Liver (tissue), 3 donors: Measurements from ENCODE around the gene MYOF.

ENCODE experiments used
- CTCF ChIP-seq: fragments of 150-350 bp; IDR thresholded peaks from 2 replicates; pipeline ENCODE4 v1.5.1; 2017; ENCODE audit warnings: improper control_type of control experiment, low read depth, low read length; ENCODE audit not compliant: missing input control
- FOXA1 ChIP-seq: IDR thresholded peaks from 2 replicates; pipeline ENCODE4 v1.6.1; 2016; ENCODE audit warnings: antibody characterized with exemption
- HNF4A ChIP-seq, 2 donors: conservative IDR thresholded peaks; 2 replicates each; pipeline ENCODE4 v1.6.1; 2016; ENCODE audit warnings: antibody characterized with exemption in 2 of 2, mild to moderate bottlenecking in 2 of 2
- MAX ChIP-seq: IDR thresholded peaks from 2 replicates; pipeline ENCODE4 v1.6.1; 2016; ENCODE audit warnings: antibody characterized with exemption
- RXRA ChIP-seq, 2 donors: IDR thresholded peaks; 2 replicates each; pipeline ENCODE4 v1.6.1; 2017 to 2018; ENCODE audit warnings: antibody characterized with exemption in 2 of 2, mild to moderate bottlenecking in 1 of 2
- TAF1 ChIP-seq: conservative IDR thresholded peaks from 2 replicates; pipeline ENCODE4 v1.6.1; 2016; ENCODE audit warnings: antibody characterized with exemption, mild to moderate bottlenecking
- TF ChIP-seq, protein P1 (sequence below): IDR thresholded peaks from 2 replicates; pipeline ENCODE4 v1.6.1; 2016; ENCODE audit warnings: antibody characterized with exemption
- TF ChIP-seq, protein P2 (sequence below): IDR thresholded peaks from 2 replicates; pipeline ENCODE4 v1.6.1; 2016; ENCODE audit warnings: antibody characterized with exemption
- TF ChIP-seq, protein P3 (sequence below): IDR thresholded peaks from 2 replicates; pipeline ENCODE4 v1.6.1; 2016; ENCODE audit warnings: antibody characterized with exemption, mild to moderate bottlenecking
- donor health status: healthy.
- donor health status: healthy.

GRCh38 chr10:93319896-93320295, 162.2 kb downstream of the MYOF start:
- TF ChIP-seq TAF1 (no peak), CTCF (no peak), FOXA1 (no peak), RXRA (IDR thresholded peaks at IDR 0.05) (no peak), MAX (no peak), HNF4A (conservative IDR thresholded peaks at IDR 0.05) (no peak)
- TF ChIP-seq, protein P1, sequence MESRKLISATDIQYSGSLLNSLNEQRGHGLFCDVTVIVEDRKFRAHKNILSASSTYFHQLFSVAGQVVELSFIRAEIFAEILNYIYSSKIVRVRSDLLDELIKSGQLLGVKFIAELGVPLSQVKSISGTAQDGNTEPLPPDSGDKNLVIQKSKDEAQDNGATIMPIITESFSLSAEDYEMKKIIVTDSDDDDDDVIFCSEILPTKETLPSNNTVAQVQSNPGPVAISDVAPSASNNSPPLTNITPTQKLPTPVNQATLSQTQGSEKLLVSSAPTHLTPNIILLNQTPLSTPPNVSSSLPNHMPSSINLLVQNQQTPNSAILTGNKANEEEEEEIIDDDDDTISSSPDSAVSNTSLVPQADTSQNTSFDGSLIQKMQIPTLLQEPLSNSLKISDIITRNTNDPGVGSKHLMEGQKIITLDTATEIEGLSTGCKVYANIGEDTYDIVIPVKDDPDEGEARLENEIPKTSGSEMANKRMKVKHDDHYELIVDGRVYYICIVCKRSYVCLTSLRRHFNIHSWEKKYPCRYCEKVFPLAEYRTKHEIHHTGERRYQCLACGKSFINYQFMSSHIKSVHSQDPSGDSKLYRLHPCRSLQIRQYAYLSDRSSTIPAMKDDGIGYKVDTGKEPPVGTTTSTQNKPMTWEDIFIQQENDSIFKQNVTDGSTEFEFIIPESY = no peak
- TF ChIP-seq, protein P2, sequence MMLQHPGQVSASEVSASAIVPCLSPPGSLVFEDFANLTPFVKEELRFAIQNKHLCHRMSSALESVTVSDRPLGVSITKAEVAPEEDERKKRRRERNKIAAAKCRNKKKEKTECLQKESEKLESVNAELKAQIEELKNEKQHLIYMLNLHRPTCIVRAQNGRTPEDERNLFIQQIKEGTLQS = no peak
- TF ChIP-seq, protein P3, sequence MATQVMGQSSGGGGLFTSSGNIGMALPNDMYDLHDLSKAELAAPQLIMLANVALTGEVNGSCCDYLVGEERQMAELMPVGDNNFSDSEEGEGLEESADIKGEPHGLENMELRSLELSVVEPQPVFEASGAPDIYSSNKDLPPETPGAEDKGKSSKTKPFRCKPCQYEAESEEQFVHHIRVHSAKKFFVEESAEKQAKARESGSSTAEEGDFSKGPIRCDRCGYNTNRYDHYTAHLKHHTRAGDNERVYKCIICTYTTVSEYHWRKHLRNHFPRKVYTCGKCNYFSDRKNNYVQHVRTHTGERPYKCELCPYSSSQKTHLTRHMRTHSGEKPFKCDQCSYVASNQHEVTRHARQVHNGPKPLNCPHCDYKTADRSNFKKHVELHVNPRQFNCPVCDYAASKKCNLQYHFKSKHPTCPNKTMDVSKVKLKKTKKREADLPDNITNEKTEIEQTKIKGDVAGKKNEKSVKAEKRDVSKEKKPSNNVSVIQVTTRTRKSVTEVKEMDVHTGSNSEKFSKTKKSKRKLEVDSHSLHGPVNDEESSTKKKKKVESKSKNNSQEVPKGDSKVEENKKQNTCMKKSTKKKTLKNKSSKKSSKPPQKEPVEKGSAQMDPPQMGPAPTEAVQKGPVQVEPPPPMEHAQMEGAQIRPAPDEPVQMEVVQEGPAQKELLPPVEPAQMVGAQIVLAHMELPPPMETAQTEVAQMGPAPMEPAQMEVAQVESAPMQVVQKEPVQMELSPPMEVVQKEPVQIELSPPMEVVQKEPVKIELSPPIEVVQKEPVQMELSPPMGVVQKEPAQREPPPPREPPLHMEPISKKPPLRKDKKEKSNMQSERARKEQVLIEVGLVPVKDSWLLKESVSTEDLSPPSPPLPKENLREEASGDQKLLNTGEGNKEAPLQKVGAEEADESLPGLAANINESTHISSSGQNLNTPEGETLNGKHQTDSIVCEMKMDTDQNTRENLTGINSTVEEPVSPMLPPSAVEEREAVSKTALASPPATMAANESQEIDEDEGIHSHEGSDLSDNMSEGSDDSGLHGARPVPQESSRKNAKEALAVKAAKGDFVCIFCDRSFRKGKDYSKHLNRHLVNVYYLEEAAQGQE = no peak
